PC-3 (cell line): ENCODE measurements around the gene ZRANB1. TPM values are rescaled to one million over a fixed set of nuclear protein-coding genes. Genes with fewer than 3 reads are reported as not detected.

Experiments
- ATAC-seq: fragments of 200-7000 bp; cut with Tn5 transposase; 2 replicates; pipeline ENCODE4 v1.9.1; 2020; ENCODE audit warnings: mild to moderate bottlenecking, moderate library complexity
- BruUV-seq: library from RNA; stranded (reverse); fragments of 400-500 nt; replicated peaks from 2 replicates; lab custom pipeline; 2021; lab: Mats Ljungman, UMichigan
- CTCF ChIA-PET: fragments of 300-600 bp; sonication (Branson Sonifier 250); formaldehyde crosslinking; loops from one replicate; lab custom pipeline; 2022; ENCODE audit warnings: antibody characterized with exemption; lab: Charles Lee
- POLR2A ChIA-PET: fragments of 300-600 bp; sonication (Branson Sonifier 250); formaldehyde crosslinking; loops from one replicate; lab custom pipeline; 2022; ENCODE audit warnings: antibody characterized with exemption; ENCODE audit not compliant: unreplicated experiment; lab: Charles Lee
- DNase-seq: peaks from one replicate; pipeline ENCODE4 v3.0.0-alpha.2; 2015
- H2AFZ ChIP-seq: fragments of 300-600 bp; sonication (generic); 2 replicates; pipeline ENCODE4 v1.6.0; 2016; ENCODE audit warnings: antibody characterized with exemption, low read length
- H3F3A ChIP-seq: fragments of 300-600 bp; sonication (generic); one replicate; pipeline ENCODE4 v1.6.0; 2017; ENCODE audit warnings: antibody characterized with exemption, low read length, control low read depth, mild to moderate bottlenecking; ENCODE audit not compliant: unreplicated experiment
- H3K27ac ChIP-seq: fragments of 300-600 bp; sonication (generic); 2 replicates; pipeline ENCODE4 v1.5.1; 2016; ENCODE audit warnings: mild to moderate bottlenecking, low read length
- H3K27me3 ChIP-seq: fragments of 300-600 bp; sonication (generic); 2 replicates; pipeline ENCODE4 v1.6.1; 2016; ENCODE audit warnings: low read length, mixed read lengths
- H3K36me3 ChIP-seq: fragments of 300-600 bp; sonication (generic); 2 replicates; pipeline ENCODE4 v1.6.1; 2016; ENCODE audit warnings: low read depth, mixed run types, low read length, mixed read lengths
- H3K4me1 ChIP-seq: fragments of 300-600 bp; sonication (generic); 2 replicates; pipeline ENCODE4 v1.5.1; 2016; ENCODE audit warnings: low read length; ENCODE audit not compliant: insufficient read depth
- H3K4me2 ChIP-seq: fragments of 300-600 bp; sonication (generic); 2 replicates; pipeline ENCODE4 v1.6.0; 2016; ENCODE audit warnings: low read length
- H3K4me3 ChIP-seq: fragments of 300-600 bp; sonication (generic); 2 replicates; pipeline ENCODE4 v1.5.1; 2016; ENCODE audit warnings: mild to moderate bottlenecking, low read length, mixed read lengths
- H3K79me2 ChIP-seq: fragments of 300-600 bp; sonication (generic); 2 replicates; pipeline ENCODE4 v1.6.1; 2017; ENCODE audit warnings: low read length, mixed read lengths
- H3K9ac ChIP-seq: fragments of 300-600 bp; sonication (generic); 2 replicates; pipeline ENCODE4 v1.6.0; 2016; ENCODE audit warnings: mild to moderate bottlenecking, low read length
- H3K9me2 ChIP-seq: fragments of 300-600 bp; sonication (generic); replicated peaks from 2 replicates; pipeline ENCODE4 v1.6.1; 2016; ENCODE audit warnings: mixed run types, low read length, mixed read lengths
- H3K9me3 ChIP-seq: fragments of 300-600 bp; sonication (generic); 2 replicates; pipeline ENCODE4 v1.6.1; 2016; ENCODE audit warnings: low read length, mixed read lengths
- H4K20me1 ChIP-seq: fragments of 300-600 bp; sonication (generic); 2 replicates; pipeline ENCODE4 v1.6.1; 2016; ENCODE audit warnings: low read length, mixed read lengths
- EZH2 ChIP-seq: fragments of 300-600 bp; sonication (generic); IDR thresholded peaks from one replicate; pipeline ENCODE4 v1.6.1; 2017; ENCODE audit warnings: antibody characterized with exemption, mild to moderate bottlenecking, low read length; ENCODE audit not compliant: unreplicated experiment
- EZH2phosphoT487 ChIP-seq: fragments of 300-600 bp; sonication (generic); IDR thresholded peaks from 2 replicates; pipeline ENCODE4 v1.6.1; 2018; ENCODE audit warnings: mild to moderate bottlenecking, antibody characterized with exemption, low read length, borderline replicate concordance
- intact Hi-C: fragments of 100-400 bp; cut with micrococcal nuclease; formaldehyde crosslinking; loops from 2 replicates; pipeline ENCODE4 v1.9.0; 2023
- total RNA-seq: library from RNA; depleted of rRNA; stranded (reverse); fragments of >200 nt; gene quantifications from 2 replicates; pipeline ENCODE4 v1.2.3, GENCODE V29; 2014
- TF ChIP-seq, protein P1 (sequence below): fragments of 300-600 bp; sonication (generic); conservative IDR thresholded peaks from 2 replicates; pipeline ENCODE4 v1.5.1; 2017; ENCODE audit warnings: antibody characterized with exemption, low read depth, mild to moderate bottlenecking, low read length

The ZRANB1 gene
- total RNA-seq, 1 experiment from 2014 or later, result 12.8 TPM

DNA sequence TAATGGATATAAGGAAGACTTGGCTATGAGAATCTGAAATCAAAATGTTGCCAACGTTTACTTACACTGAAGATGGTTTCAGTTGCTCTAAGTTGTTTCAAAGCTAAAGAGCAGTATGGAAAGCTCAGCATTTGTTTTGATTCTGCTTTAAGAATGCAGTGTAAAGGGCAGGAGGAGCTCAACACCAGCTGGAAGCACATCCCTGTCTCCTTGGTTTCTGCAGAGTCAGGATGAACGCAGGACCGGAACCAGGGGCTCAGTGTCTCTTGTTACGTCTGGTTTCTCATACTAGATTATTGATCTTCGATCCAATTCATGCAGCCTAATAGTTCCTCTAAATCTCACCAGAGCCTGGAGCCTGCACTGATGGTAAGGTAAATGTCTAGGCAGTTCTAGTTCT is 24.1 kb downstream of the ZRANB1 start:
- no peak for DNase-seq

DNA sequence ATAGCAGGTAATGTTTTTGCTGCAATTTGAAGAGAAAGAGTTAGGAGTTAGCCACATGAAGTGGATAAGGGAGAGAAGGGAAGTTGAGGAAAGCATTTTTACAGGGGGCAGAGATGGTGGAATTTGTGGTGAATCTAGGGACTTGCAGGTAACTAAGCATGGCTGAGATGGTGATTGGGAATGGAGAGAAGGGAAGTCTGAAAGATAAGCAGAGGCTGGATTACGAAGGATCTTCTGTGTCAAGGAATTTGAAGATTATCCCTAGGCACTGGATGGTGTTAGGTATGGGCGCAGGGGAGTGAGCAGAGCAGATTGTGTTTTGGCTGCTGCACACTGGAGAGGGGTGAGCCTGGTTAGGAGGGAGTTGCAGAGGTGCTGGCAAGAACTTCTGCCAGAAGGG is 25.3 kb downstream of the ZRANB1 start:
- no peak for DNase-seq
- TF ChIP-seq, protein P1, sequence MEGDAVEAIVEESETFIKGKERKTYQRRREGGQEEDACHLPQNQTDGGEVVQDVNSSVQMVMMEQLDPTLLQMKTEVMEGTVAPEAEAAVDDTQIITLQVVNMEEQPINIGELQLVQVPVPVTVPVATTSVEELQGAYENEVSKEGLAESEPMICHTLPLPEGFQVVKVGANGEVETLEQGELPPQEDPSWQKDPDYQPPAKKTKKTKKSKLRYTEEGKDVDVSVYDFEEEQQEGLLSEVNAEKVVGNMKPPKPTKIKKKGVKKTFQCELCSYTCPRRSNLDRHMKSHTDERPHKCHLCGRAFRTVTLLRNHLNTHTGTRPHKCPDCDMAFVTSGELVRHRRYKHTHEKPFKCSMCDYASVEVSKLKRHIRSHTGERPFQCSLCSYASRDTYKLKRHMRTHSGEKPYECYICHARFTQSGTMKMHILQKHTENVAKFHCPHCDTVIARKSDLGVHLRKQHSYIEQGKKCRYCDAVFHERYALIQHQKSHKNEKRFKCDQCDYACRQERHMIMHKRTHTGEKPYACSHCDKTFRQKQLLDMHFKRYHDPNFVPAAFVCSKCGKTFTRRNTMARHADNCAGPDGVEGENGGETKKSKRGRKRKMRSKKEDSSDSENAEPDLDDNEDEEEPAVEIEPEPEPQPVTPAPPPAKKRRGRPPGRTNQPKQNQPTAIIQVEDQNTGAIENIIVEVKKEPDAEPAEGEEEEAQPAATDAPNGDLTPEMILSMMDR, result no peak
- no peak for TF ChIP-seq EZH2phosphoT487
- TF ChIP-seq EZH2, result no peak
- no peak for ATAC-seq
- Histone ChIP-seq H3F3A (no peaks in the 10 kb centered on the region), H3K4me2 (no peak overlapping the region), H3K27ac (no peak overlapping the region), H3K9me3 (no peaks in the 10 kb centered on the region), H3K27me3 (no peaks in the 10 kb centered on the region), H2AFZ (no peak overlapping the region), H3K9ac (no peak overlapping the region), H3K79me2 (peaks cover 33% of the 10 kb centered on the region), H3K36me3 (no peaks in the 10 kb centered on the region; the same call in 1 of the 2 replicates), H3K9me2 (no peaks in the 10 kb centered on the region), H3K4me1 (no peaks in the 10 kb centered on the region), H3K4me3 (no peak overlapping the region), H4K20me1 (no peaks in the 10 kb centered on the region; the same call in 1 of the 2 replicates)
- intact Hi-C loops, result no loop called here
- POLR2A ChIA-PET, result no interaction called here
- BruUV-seq, result no TSS peak
- CTCF ChIA-PET, result no interaction called here

More for the DNA sequence above, 24.1 kb downstream of the ZRANB1 start:
- no peak overlapping the region for H2AFZ ChIP-seq
- no peak overlapping the region for H3K4me3 ChIP-seq
- no peak overlapping the region for H3K9ac ChIP-seq
- H3K27me3 ChIP-seq, result no peaks in the 10 kb centered on the region
- no TSS peak for BruUV-seq
- H3K36me3 ChIP-seq, result no peaks in the 10 kb centered on the region; the same call in 1 of the 2 replicates
- no peak overlapping the region for H3K4me2 ChIP-seq
- POLR2A ChIA-PET, result no interaction called here
- no peaks in the 10 kb centered on the region for H3K9me3 ChIP-seq
- no peak for ATAC-seq
- TF ChIP-seq, protein P1, result no peak
- TF ChIP-seq EZH2 (no peak), EZH2phosphoT487 (no peak)
- H3F3A ChIP-seq, result no peaks in the 10 kb centered on the region
- CTCF ChIA-PET, result no interaction called here
- no peaks in the 10 kb centered on the region for H3K4me1 ChIP-seq
- H4K20me1 ChIP-seq, result no peaks in the 10 kb centered on the region; the same call in 1 of the 2 replicates
- H3K9me2 ChIP-seq, result no peaks in the 10 kb centered on the region
- H3K27ac ChIP-seq, result no peak overlapping the region
- peaks cover 43% of the 10 kb centered on the region for H3K79me2 ChIP-seq
- intact Hi-C loops, result no loop called here

GRCh38 chr10:124971276-124971675 is 29.4 kb downstream of the ZRANB1 start:
- POLR2A ChIA-PET, result no interaction called here
- intact Hi-C loops, result no loop called here
- no peak overlapping the region for H2AFZ ChIP-seq
- H3F3A ChIP-seq, result no peaks in the 10 kb centered on the region
- DNase-seq (no peak), ATAC-seq (no peak)
- no peaks in the 10 kb centered on the region for H3K9me3 ChIP-seq
- H3K9me2 ChIP-seq, result no peaks in the 10 kb centered on the region
- no peak overlapping the region for H3K4me2 ChIP-seq
- no peaks in the 10 kb centered on the region; the same call in 1 of the 2 replicates for H4K20me1 ChIP-seq
- CTCF ChIA-PET, result no interaction called here
- no peaks in the 10 kb centered on the region for H3K27me3 ChIP-seq
- no peak overlapping the region for H3K27ac ChIP-seq
- BruUV-seq, result no TSS peak
- peaks cover 5% of the 10 kb centered on the region for H3K36me3 ChIP-seq
- H3K4me1 ChIP-seq, result no peaks in the 10 kb centered on the region
- no peak overlapping the region for H3K9ac ChIP-seq
- TF ChIP-seq EZH2, result no peak
- no peak for TF ChIP-seq EZH2phosphoT487
- TF ChIP-seq, protein P1, result no peak
- H3K79me2 ChIP-seq, result peaks cover 9% of the 10 kb centered on the region; the same call in 1 of the 2 replicates
- no peak overlapping the region for H3K4me3 ChIP-seq
